ENCODE data around the gene TMED7. TPM values are rescaled to one million over a fixed set of nuclear protein-coding genes. Genes with fewer than 3 reads are reported as not detected.
"Not testable (repeated sequence)": the region's sequence is repeated elsewhere in the genome, so short reads cannot be mapped to it uniquely, and the experiment has no call there.

The TMED7 gene
- polyA plus RNA-seq, 1 of the 3 experiments (the other 2 are of a cell fraction): 41.2 TPM

- TF ChIP-seq NFIC (IDR thresholded peaks at IDR 0.05; ENCODE audit: borderline replicate concordance) (no peak), RXRA (IDR thresholded peaks at IDR 0.05; ENCODE audit: borderline replicate concordance, low read depth) (no peak), FOXM1 (IDR thresholded peaks at IDR 0.05; ENCODE audit: low read depth) (no peak), FOSL2 (IDR thresholded peaks at IDR 0.05; ENCODE audit: borderline replicate concordance, low read depth) (no peak), EP300 (IDR thresholded peaks at IDR 0.05; ENCODE audit: borderline replicate concordance in 1 of 2, low read depth in 1 of 2, low read length in 1 of 2) (peak in 1 of 2 experiments; percentile 9; a peak in 1 of 4 replicates), GABPA (IDR thresholded peaks at IDR 0.05; ENCODE audit: low read depth) (peak; percentile 90), TAF1 (IDR thresholded peaks at IDR 0.05; ENCODE audit: borderline replicate concordance, low read depth, low read length) (peak; percentile 51; the same call in 1 of the 2 replicates), TEAD4 (IDR thresholded peaks at IDR 0.05; ENCODE audit: borderline replicate concordance, insufficient read depth) (no peak), POLR2AphosphoS5 (IDR thresholded peaks at IDR 0.05; ENCODE audit: low read depth, low read length) (peak; percentile 80), ELF1 (IDR thresholded peaks at IDR 0.05) (peak; percentile 78), CTCF (IDR thresholded peaks at IDR 0.05) (no peak), CHD2 (IDR thresholded peaks at IDR 0.05; ENCODE audit: low read length, partially characterized antibody) (peak; percentile 97)
Measured at GRCh38 chr5:115625579-115626444, at the start of gene TMED7 (continued).

- H3K79me2 ChIP-seq (ENCODE audit: insufficient read depth); CTCF ChIA-PET; H3K27me3 ChIP-seq (ENCODE audit: insufficient read depth); H3K9me3 ChIP-seq; H3K36me3 ChIP-seq (replicated peaks in 1 of 2; ENCODE audit: control insufficient read depth in 1 of 2, insufficient read depth in 2 of 2, low read length in 1 of 2); H3K9ac ChIP-seq; POLR2A ChIA-PET; H4K20me1 ChIP-seq (ENCODE audit: insufficient read depth); H3K9me2 ChIP-seq; H3K27ac ChIP-seq (ENCODE audit: low read depth in 2 of 2, low read length in 1 of 2); H3K4me3 ChIP-seq (ENCODE audit: low read depth in 2 of 2, low read length in 1 of 2); H3F3A ChIP-seq (replicated peaks; ENCODE audit: insufficient read depth); H3K4me1 ChIP-seq (ENCODE audit: control insufficient read depth in 1 of 2, insufficient read depth in 2 of 2, low read depth in 1 of 2, low read length in 1 of 2); H2AFZ ChIP-seq (ENCODE audit: low read depth); H3K4me2 ChIP-seq; DNase-seq: not testable (repeated sequence)
- WGBS (ENCODE audit: low lambda C conversion rate): 44% methylated on average over 10 of the region's 11 CpGs
Measured at GRCh38 chr5:115674782-115675181, 48.9 kb upstream of the TMED7 start.

- Histone ChIP-seq H3K4me2 (no peak overlapping the region), H3K79me2 (ENCODE audit: insufficient read depth) (no peaks in the 10 kb centered on the region), H3K36me3 (replicated peaks in 1 of 2; ENCODE audit: control insufficient read depth in 1 of 2, insufficient read depth in 2 of 2, low read length in 1 of 2) (no peaks in the 10 kb centered on the region), H3K9me2 (no peaks in the 10 kb centered on the region), H3K9me3 (no peaks in the 10 kb centered on the region), H3K27me3 (ENCODE audit: insufficient read depth) (no peaks in the 10 kb centered on the region), H4K20me1 (ENCODE audit: insufficient read depth) (no peaks in the 10 kb centered on the region), H3K4me3 (ENCODE audit: low read depth in 2 of 2, low read length in 1 of 2) (no peak overlapping the region), H3K4me1 (ENCODE audit: control insufficient read depth in 1 of 2, insufficient read depth in 2 of 2, low read depth in 1 of 2, low read length in 1 of 2) (no peaks in the 10 kb centered on the region), H2AFZ (ENCODE audit: low read depth) (no peak overlapping the region), H3F3A (replicated peaks; ENCODE audit: insufficient read depth) (no peaks in the 10 kb centered on the region), H3K9ac (no peak overlapping the region), H3K27ac (ENCODE audit: low read depth in 2 of 2, low read length in 1 of 2) (no peak overlapping the region)
- ChIA-PET POLR2A (no interaction called here), CTCF (interaction anchor here (0.9 kb wide), 1 partner anchor 115 kb away, joined by 3 read pairs; no protein-coding TSS in a partner anchor)
- WGBS (ENCODE audit: low lambda C conversion rate): 0% methylated on average over 1 of the region's 1 CpG
- no peak for DNase-seq
- no peak for TF ChIP-seq CTCF (IDR thresholded peaks at IDR 0.05)
- TF ChIP-seq RFX5 (IDR thresholded peaks at IDR 0.05; ENCODE audit: low read length): no peak
- TF ChIP-seq CHD2 (IDR thresholded peaks at IDR 0.05; ENCODE audit: low read length, partially characterized antibody): no peak
- no peak for TF ChIP-seq USF2 (IDR thresholded peaks at IDR 0.05; ENCODE audit: borderline replicate concordance, low read depth, low read length)
- TF ChIP-seq SMC3 (IDR thresholded peaks at IDR 0.05; ENCODE audit: low read depth, low read length): no peak
- no peak for TF ChIP-seq ELF1 (IDR thresholded peaks at IDR 0.05)
- no peak for TF ChIP-seq MAX (IDR thresholded peaks at IDR 0.05; ENCODE audit: low read depth)
Measured at GRCh38 chr5:115673596-115673995, 47.8 kb upstream of the TMED7 start.
